ENCODE results near the gene ATP5ME.

The ATP5ME gene

DNA sequence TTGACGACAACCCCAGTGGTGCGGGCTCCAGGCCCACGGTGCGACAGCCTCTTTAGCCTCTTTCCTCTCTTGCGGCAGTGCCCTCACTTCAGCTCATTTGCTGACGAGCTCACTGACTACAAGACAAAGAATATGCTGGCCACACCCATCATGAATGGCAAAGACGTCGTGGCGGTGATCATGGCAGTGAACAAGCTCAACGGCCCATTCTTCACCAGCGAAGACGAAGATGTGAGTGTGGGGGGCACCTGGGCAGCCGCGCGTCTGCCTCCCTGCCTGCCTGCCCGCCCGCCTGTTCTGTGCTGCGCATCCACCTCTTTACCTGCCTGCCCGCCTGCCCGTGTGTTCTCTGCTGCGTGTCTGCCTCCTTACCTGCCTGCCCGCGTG lies 39.5 kb downstream of the ATP5ME start:
- TF ChIP-seq CTCF (IDR thresholded peaks at IDR 0.05; ENCODE audit: insufficient read depth, low read depth, low read length, missing control alignments): no peak

DNA sequence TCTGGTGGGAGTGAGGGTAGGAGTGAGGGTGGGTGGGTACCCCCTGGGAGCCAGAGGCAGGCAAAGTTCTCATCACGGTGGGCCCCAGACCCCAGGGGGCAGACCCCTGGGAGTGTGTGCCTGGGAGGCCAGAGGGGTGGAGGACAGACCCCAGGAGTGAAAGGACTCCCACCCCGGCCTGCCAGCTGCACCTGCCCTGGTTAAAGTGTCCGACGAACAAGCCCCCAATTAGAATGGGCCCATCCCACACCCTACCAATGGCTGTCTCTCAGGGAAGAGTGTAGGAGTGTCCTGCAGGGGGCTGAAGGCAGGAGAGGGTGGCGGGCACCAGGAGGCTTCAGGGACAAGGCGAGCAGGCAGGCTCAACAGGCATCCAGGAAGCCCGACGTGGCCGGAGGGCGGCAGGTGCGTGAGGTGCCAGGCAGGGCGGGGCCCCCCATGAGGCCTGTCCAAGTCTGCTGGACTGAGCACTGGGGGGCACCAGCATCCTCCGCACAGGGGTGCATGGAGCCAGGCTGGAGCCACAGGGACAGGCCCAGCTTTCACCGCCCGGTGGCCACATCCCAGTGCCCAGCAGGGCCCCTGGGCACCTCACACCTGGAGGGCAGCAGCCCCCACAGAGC lies 40.0 kb downstream of the ATP5ME start:
- DNase-seq (ENCODE audit: low read depth): no peak

More for the DNA sequence above, 39.5 kb downstream of the ATP5ME start:
- no peak for DNase-seq (ENCODE audit: low read depth)
- H3K4me3 ChIP-seq (ENCODE audit: low read length): no peak overlapping the region

GRCh38 chr4:633406-633805 lies 40.7 kb downstream of the ATP5ME start:
- no peak overlapping the region for H3K4me3 ChIP-seq (ENCODE audit: low read length)
- TF ChIP-seq CTCF (IDR thresholded peaks at IDR 0.05; ENCODE audit: insufficient read depth, low read depth, low read length, missing control alignments): no peak
- no peak for DNase-seq (ENCODE audit: low read depth)

More for the DNA sequence above, 40.0 kb downstream of the ATP5ME start:
- no peak overlapping the region for H3K4me3 ChIP-seq (ENCODE audit: low read length)
- no peak for TF ChIP-seq CTCF (IDR thresholded peaks at IDR 0.05; ENCODE audit: insufficient read depth, low read depth, low read length, missing control alignments)

DNA sequence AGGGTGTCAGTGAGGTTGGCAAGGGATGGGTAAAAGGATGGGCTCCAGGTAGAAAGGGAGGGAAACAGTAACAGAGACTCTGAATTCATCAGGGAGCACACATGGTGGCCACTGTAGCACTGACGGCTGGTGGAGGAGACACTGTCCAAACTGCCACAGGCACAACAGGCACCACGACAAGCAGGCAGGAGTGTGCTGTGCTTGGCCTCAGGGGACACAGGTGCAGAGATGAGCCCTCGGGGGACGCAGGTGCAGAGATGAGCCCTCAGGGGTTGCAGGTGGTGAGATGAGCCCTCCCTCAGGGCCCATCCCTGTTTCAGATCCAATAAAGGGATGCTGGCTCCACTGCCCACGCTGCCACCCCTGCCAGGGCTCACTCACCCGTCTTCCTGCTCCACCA lies 41.1 kb downstream of the ATP5ME start:
- no peak for DNase-seq (ENCODE audit: low read depth)
- no peak for TF ChIP-seq CTCF (IDR thresholded peaks at IDR 0.05; ENCODE audit: insufficient read depth, low read depth, low read length, missing control alignments)
- H3K4me3 ChIP-seq (ENCODE audit: low read length): no peak overlapping the region

DNA sequence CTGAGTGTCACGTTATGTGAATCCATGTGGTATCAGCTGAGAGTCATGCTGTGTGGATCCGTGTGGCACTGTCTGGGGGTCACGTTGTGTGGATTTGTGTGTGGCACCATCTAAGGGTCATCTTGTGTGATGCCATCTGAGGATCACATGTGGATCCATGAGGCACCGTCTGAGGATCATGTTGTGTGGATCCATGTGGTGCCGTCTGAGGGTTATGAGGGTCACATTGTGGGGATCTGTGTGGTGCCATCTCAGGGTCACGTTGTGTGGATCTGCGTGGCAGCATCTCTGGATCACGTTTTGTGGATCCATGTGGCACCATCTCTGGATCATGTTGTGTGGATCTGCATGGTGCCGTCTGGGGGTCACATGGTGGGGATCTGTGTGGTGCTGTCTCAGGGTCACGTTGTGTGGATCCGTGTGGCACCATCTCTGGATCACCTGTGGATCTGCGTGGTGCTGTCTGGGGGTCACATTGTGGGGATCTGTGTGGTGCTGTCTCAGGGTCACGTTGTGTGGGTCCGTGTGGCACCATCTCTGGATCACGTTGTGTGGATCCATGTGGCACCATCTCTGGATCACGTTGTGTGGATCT lies 41.8 kb downstream of the ATP5ME start:
- no peak for TF ChIP-seq CTCF (IDR thresholded peaks at IDR 0.05; ENCODE audit: insufficient read depth, low read depth, low read length, missing control alignments)
- no peak for DNase-seq (ENCODE audit: low read depth)
- no peak overlapping the region for H3K4me3 ChIP-seq (ENCODE audit: low read length)

DNA sequence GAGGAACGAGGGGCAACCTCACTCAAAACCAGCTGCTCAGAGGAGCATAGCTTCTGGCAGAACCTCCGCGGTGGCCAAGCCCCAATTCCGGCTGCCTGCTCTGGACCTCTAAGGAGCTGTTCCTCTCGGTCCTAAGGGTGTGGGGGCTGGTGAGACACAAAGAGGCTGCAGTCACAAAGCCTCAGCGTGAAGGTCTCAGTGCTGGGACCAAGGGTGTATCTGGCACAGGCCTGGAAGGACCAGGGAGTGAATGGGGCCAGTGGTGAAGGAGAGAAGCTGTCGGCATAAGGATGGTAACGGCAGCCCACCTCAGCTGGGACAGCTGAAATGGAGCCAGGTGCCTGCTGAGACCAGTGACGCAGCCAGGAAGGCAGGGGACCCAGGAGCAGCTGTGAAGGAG lies 43.4 kb downstream of the ATP5ME start:
- TF ChIP-seq CTCF (IDR thresholded peaks at IDR 0.05; ENCODE audit: insufficient read depth, low read depth, low read length, missing control alignments): no peak
- DNase-seq (ENCODE audit: low read depth): no peak
- no peak overlapping the region for H3K4me3 ChIP-seq (ENCODE audit: low read length)

Measured in epithelial cell of esophagus (primary cell).